ENCODE measurements around the gene GIPC1.

GIPC1 gene

DNA sequence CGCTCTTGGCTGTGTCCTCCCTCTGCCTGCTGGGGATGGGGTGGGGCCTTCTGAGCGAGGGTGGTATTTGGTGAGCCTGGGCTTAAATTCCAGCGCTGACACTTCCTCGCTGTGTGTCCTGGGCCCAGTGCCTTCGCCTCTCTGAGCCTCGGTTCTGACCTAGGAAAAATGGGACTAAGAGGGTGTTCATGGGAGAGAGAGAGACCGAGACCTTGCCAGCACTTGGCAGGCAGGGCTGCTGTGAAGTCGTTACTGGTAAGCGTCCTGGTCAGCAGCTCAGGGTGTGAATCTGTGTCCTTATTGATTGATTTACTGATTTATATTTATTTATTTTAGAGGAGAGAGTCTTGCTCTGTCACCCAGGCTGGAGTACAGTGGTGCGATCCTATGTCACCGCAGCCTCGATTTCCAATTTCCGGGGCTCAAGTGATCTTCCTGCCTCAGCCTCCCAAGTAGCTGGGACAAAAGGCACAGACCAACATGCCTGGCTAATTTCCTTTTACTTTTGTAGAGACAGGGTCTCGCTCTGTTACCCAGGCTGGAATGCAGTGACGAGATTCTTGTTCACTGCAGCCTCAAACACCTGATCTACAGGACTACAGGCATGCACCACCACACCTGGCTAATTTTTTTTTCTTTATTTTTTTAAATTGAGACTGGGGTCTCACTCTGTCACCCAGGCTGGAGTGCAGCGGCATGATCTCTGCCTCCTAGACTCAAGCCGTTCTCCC, 60.4 kb downstream of the GIPC1 start:
- Histone ChIP-seq H3K36me3 (ENCODE audit: insufficient read depth, low read depth, low read length) (no peaks in the 10 kb centered on the region), H3K27ac (ENCODE audit: low read length) (no peak overlapping the region), H3K27me3 (ENCODE audit: insufficient read depth, low read length) (peaks cover 16% of the 10 kb centered on the region; the same call in 1 of the 2 replicates), H3K4me1 (ENCODE audit: insufficient read depth, low read length) (peaks cover 4% of the 10 kb centered on the region; the same call in 1 of the 2 replicates), H3K9ac (ENCODE audit: low read depth, low read length) (no peak overlapping the region), H3K4me3 (ENCODE audit: low read length) (no peak overlapping the region), H3K9me3 (ENCODE audit: insufficient read depth, low read depth, low read length) (no peaks in the 10 kb centered on the region)

DNA sequence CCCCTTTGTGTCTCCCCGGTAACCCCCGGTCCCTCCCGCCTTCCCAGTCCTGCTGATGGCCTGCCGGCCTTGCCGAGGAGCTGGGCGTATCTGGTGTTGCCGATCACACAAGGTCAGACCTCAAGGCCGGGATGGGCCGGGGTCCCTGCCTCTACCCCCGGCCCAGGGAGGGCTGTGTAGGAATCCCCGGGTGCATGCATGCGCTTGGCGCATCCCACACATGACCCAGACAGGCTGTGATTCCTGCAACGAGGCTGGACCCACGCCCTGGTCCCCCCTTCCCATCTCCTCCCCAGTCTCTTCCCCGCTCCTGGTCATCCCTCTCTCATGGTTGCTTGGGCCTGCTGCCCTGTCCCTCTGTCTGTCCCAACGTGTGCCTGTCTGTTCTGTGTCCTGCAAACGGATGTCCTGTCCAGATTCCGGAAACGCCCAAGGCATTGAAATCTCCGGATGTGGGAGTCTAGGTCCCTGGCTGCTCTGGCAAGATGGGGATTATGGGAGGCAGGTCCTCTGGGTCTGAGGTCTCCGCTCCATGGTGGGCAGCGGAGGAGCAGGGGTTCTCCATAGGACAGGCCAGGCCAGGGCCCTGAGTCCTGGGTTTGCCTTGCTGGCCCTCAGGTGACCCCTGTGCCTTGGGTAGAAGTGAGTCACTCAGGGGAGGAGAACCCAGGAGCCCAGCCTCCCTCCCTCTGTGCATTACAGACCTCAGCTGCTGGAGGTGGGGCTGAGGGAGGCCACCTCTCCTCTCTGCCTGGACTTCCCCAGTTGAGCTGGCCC, 61.2 kb downstream of the GIPC1 start:
- no peaks in the 10 kb centered on the region for H3K9me3 ChIP-seq (ENCODE audit: insufficient read depth, low read depth, low read length)
- H3K4me1 ChIP-seq (ENCODE audit: insufficient read depth, low read length): peaks cover 4% of the 10 kb centered on the region; the same call in 1 of the 2 replicates
- no peaks in the 10 kb centered on the region for H3K36me3 ChIP-seq (ENCODE audit: insufficient read depth, low read depth, low read length)
- H3K27me3 ChIP-seq (ENCODE audit: insufficient read depth, low read length): peaks cover 16% of the 10 kb centered on the region; the same call in 1 of the 2 replicates
- H3K4me3 ChIP-seq (ENCODE audit: low read length): no peak overlapping the region; the same call in 1 of the 2 replicates
- no peak overlapping the region for H3K9ac ChIP-seq (ENCODE audit: low read depth, low read length)
- H3K27ac ChIP-seq (ENCODE audit: low read length): no peak overlapping the region

DNA sequence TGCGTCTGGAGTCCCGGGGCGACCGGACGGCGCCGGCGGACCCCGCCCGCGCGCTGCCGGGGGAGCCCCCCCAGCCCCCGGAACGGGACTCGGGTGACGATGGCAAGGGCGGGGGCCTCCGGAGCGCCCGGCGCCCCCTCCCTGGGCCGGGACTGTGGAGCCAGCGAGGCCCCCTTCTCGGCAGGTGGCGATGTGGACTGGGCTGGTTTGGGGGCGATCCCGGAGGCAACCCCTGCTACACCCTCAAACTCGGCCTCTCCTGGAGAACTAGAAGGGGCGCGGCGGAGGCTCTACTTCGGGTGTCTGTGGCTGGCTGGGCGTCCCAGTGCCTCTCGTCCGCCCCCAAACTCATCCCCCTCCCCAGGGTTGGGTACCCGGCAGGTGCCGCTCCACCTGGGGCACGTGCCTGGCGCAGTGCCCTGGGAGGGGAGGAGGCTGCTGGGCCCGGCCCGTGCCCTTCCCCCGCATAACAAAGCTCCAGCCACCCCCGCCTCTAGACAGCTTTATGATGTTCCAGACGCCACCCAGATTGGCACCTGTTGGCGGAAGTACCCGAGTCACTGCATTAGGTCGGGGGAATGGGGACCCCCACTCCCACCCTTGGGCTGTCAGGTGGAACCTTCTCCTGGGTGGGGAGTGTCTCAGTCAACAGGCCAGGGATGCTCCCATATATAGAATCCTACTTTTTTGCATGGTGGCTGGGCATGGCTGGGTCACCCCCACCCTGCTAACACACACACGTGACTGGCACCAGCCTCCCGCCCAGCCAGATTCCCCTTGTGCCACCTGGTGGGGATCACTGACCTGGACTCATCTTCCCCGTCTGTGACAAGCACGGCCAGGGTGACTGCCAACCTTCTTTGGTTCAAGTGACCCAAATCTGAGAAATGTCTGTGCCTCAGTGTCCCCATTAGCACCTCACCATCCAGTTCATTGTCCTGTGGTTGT, 62.1 kb downstream of the GIPC1 start:
- Histone ChIP-seq H3K27me3 (ENCODE audit: insufficient read depth, low read length) (peaks cover 16% of the 10 kb centered on the region; the same call in 1 of the 2 replicates), H3K27ac (ENCODE audit: low read length) (no peak overlapping the region), H3K9me3 (ENCODE audit: insufficient read depth, low read depth, low read length) (no peaks in the 10 kb centered on the region), H3K9ac (ENCODE audit: low read depth, low read length) (peak overlapping the region; percentile 65; the same call in 1 of the 2 replicates), H3K36me3 (ENCODE audit: insufficient read depth, low read depth, low read length) (no peaks in the 10 kb centered on the region), H3K4me3 (ENCODE audit: low read length) (peak overlapping the region; percentile 75), H3K4me1 (ENCODE audit: insufficient read depth, low read length) (peaks cover 4% of the 10 kb centered on the region; the same call in 1 of the 2 replicates)

DNA sequence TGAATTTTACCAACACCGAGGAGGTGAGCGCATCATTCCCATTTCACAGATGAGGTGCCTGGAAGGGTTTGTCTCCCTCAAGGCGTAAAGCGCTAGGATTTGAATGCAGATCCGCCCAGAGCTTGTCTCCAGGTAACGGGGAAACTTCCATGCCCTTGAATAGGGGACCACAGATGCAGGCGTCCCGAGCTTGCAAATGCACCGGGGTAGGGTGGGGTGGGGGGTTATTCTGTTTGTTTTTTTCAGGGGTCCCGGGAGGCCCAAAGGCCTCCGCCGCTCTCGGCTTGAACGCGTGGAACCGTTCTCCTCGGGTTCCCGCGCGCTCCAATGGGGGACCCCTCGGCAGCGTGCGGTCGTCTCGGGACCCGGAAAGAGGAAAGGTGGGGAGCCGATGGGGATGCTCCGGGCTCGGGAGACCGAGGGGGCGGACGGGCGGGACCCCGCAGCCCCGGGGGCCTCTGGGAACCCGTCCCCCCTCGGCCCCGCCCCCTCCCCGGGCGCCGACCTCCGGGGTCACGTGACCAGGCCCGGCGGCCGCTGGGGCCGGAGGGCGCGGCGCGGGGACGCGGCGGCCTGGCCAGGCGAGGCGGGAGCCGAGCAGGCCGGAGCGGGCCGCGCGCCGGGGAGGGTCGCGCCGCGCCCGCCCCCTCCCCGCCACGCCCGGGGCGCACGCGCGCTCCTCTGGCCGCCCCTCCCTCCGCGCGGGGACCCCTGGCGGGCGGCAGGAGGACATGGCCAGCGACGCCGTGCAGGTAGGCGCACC, 63.0 kb downstream of the GIPC1 start, which contains the start of gene PKN1:
Gene PKN1 (plus strand): TSS at position 516 of the 763 bp plus-strand sequence. CDS start 216 bp downstream, at position 732.
- Histone ChIP-seq H3K4me3 (ENCODE audit: low read length) (peak within 1 kb of the TSS; percentile 75), H3K27ac (ENCODE audit: low read length) (no peak within 1 kb of the TSS), H3K4me1 (ENCODE audit: insufficient read depth, low read length) (peaks cover 4% of the 10 kb centered on the region; the same call in 1 of the 2 replicates), H3K27me3 (ENCODE audit: insufficient read depth, low read length) (peaks cover 16% of the 10 kb centered on the region; the same call in 1 of the 2 replicates), H3K9me3 (ENCODE audit: insufficient read depth, low read depth, low read length) (no peaks in the 10 kb centered on the region), H3K36me3 (ENCODE audit: insufficient read depth, low read depth, low read length) (no peaks in the 10 kb centered on the region), H3K9ac (ENCODE audit: low read depth, low read length) (peak within 1 kb of the TSS; percentile 65; the same call in 1 of the 2 replicates)

DNA sequence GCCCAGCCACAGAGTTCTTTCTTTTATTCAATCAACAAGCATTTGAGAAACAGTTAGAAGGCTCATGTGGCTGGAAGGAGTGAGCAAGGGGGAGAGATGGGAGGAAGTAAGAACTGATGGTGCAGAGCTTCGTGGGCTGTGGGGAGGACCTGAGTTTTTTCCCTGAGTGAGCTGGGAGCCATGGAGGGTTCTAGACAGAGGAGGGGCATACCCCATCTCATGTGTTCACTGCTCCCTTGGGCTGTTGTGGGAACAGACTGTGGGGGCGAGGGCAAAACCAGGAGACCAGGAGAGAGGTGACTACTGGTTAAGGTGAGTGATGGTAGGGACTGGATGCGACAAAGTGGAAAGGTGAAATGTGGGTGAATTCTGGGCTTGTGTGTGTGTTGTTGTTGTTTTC, 65.2 kb downstream of the GIPC1 start:
- Histone ChIP-seq H3K4me3 (ENCODE audit: low read length) (no peak overlapping the region), H3K9me3 (ENCODE audit: insufficient read depth, low read depth, low read length) (no peaks in the 10 kb centered on the region), H3K27me3 (ENCODE audit: insufficient read depth, low read length) (peaks cover 16% of the 10 kb centered on the region; the same call in 1 of the 2 replicates)

DNA sequence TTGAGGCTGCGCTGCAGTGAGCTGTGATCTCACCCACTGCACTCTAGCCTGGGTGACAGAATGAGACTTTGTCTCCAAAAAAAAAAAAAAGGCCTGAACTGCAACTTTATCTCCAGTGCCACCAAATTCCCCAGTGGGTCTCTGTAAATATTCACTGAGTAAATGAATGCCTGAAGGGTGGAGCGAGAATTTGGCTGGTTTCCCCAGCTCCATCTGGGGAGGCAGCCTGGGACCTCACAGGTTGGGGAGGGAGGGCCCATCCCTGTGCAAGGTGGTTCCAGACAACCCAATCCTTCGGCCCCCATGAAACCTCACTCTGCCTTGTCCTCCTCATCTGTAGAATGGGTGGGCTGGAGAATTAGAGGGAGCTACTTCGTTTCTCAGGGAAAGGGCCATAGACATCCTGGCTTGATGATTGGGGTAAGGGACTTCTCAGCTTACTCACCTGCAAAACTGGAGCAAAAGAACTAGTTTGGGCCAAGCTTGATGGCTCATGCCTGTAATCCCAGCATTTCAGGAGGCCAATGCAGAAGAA, 67.0 kb downstream of the GIPC1 start:
- H3K4me3 ChIP-seq (ENCODE audit: low read length): no peak overlapping the region
- peaks cover under 1% of the 10 kb centered on the region; the same call in 1 of the 2 replicates for H3K4me1 ChIP-seq (ENCODE audit: insufficient read depth, low read length)
- H3K27me3 ChIP-seq (ENCODE audit: insufficient read depth, low read length): peaks cover 16% of the 10 kb centered on the region; the same call in 1 of the 2 replicates
- no peaks in the 10 kb centered on the region for H3K9me3 ChIP-seq (ENCODE audit: insufficient read depth, low read depth, low read length)
- no peaks in the 10 kb centered on the region for H3K36me3 ChIP-seq (ENCODE audit: insufficient read depth, low read depth, low read length)
- no peak overlapping the region for H3K9ac ChIP-seq (ENCODE audit: low read depth, low read length)
- no peak overlapping the region for H3K27ac ChIP-seq (ENCODE audit: low read length)

More for the DNA sequence above, 65.2 kb downstream of the GIPC1 start:
- H3K36me3 ChIP-seq (ENCODE audit: insufficient read depth, low read depth, low read length): no peaks in the 10 kb centered on the region
- H3K4me1 ChIP-seq (ENCODE audit: insufficient read depth, low read length): peaks cover 4% of the 10 kb centered on the region; the same call in 1 of the 2 replicates
- no peak overlapping the region for H3K9ac ChIP-seq (ENCODE audit: low read depth, low read length)
- H3K27ac ChIP-seq (ENCODE audit: low read length): no peak overlapping the region

All from iPS-20b (cell line).